Astrocyte (in vitro differentiated cells and primary cell): ENCODE data around the gene RABL3. TPM values are rescaled to one million over a fixed set of nuclear protein-coding genes. Genes with fewer than 3 reads are reported as not detected.
"Not testable (repeated sequence)": the region's sequence is repeated elsewhere in the genome, so short reads cannot be mapped to it uniquely, and the experiment has no call there.

ENCODE experiments used
- DNase-seq: peaks from one replicate; pipeline ENCODE4 v3.0.0-alpha.2; 2010; ENCODE audit warnings: low read depth
- FAIRE-seq: peaks from 2 replicates; lab custom pipeline; 2011; peaks lifted over from hg19 to GRCh38; lab: Jason Lieb, UNC
- H2AFZ ChIP-seq: 2 replicates; pipeline ENCODE4 v1.6.0; 2012; ENCODE audit warnings: low read depth, low read length, inconsistent platforms
- H3K27ac ChIP-seq: 2 replicates; pipeline ENCODE4 v1.5.1; 2011; ENCODE audit warnings: low read depth, low read length, inconsistent platforms
- H3K27me3 ChIP-seq: 2 replicates; pipeline ENCODE4 v1.6.0; 2011; ENCODE audit warnings: low read length, inconsistent platforms; ENCODE audit not compliant: insufficient read depth
- H3K36me3 ChIP-seq: 2 replicates; pipeline ENCODE4 v1.5.1; 2011; ENCODE audit warnings: low read length, inconsistent platforms; ENCODE audit not compliant: insufficient read depth
- H3K4me1 ChIP-seq: 2 replicates; pipeline ENCODE4 v1.5.1; 2011; ENCODE audit warnings: low read length, inconsistent platforms; ENCODE audit not compliant: insufficient read depth
- H3K4me2 ChIP-seq: 2 replicates; pipeline ENCODE4 v1.6.0; 2012; ENCODE audit warnings: low read length, inconsistent platforms
- H3K4me3 ChIP-seq: 2 replicates; pipeline ENCODE4 v1.5.1; 2011; ENCODE audit warnings: low read depth, mild to moderate bottlenecking, low read length, inconsistent platforms; ENCODE audit not compliant: insufficient read depth
- H3K79me2 ChIP-seq: 2 replicates; pipeline ENCODE4 v1.6.0; 2012; ENCODE audit warnings: mild to moderate bottlenecking, low read length, inconsistent platforms; ENCODE audit not compliant: insufficient read depth
- H3K9ac ChIP-seq: 2 replicates; pipeline ENCODE4 v1.6.0; 2012; ENCODE audit warnings: mild to moderate bottlenecking, low read length, inconsistent platforms
- H3K9me3 ChIP-seq: 2 replicates; pipeline ENCODE4 v1.5.1; 2012; ENCODE audit warnings: low read depth, mild to moderate bottlenecking, low read length, inconsistent platforms; ENCODE audit not compliant: insufficient read depth
- H4K20me1 ChIP-seq: 2 replicates; pipeline ENCODE4 v1.6.0; 2012; ENCODE audit warnings: low read length, inconsistent platforms; ENCODE audit not compliant: insufficient read depth
- H3K27ac Mint-ChIP-seq: one replicate; pipeline ENCODE4 v1.8.0; 2021; ENCODE audit warnings: mild to moderate bottlenecking, mixed read lengths; ENCODE audit not compliant: unreplicated experiment
- H3K27me3 Mint-ChIP-seq: one replicate; pipeline ENCODE4 v1.8.0; 2021; ENCODE audit warnings: low read depth, mixed read lengths; ENCODE audit not compliant: unreplicated experiment
- H3K36me3 Mint-ChIP-seq: one replicate; pipeline ENCODE4 v1.8.0; 2021; ENCODE audit warnings: low read depth, mixed read lengths; ENCODE audit not compliant: unreplicated experiment
- H3K4me1 Mint-ChIP-seq: one replicate; pipeline ENCODE4 v1.8.0; 2021; ENCODE audit warnings: low read depth, mixed read lengths; ENCODE audit not compliant: unreplicated experiment
- H3K4me3 Mint-ChIP-seq: one replicate; pipeline ENCODE4 v1.8.0; 2021; ENCODE audit warnings: mild to moderate bottlenecking, moderate library complexity, mixed read lengths; ENCODE audit not compliant: unreplicated experiment
- H3K9me3 Mint-ChIP-seq: one replicate; pipeline ENCODE4 v1.8.0; 2021; ENCODE audit warnings: mild to moderate bottlenecking, mixed read lengths; ENCODE audit not compliant: unreplicated experiment
- EZH2 ChIP-seq: IDR thresholded peaks from 2 replicates; pipeline ENCODE4 v1.6.1; 2012; ENCODE audit warnings: mild to moderate bottlenecking, low read length, inconsistent platforms; ENCODE audit not compliant: insufficient read depth
- total RNA-seq: library from RNA; stranded (reverse); gene quantifications from 2 replicates; pipeline ENCODE4 v1.2.1, GENCODE V29; 2021
- TF ChIP-seq, protein P1 (sequence below): IDR thresholded peaks from 2 replicates; pipeline ENCODE4 v1.5.1; 2011; ENCODE audit warnings: low read depth, mild to moderate bottlenecking, inconsistent platforms, low read length, moderate library complexity; ENCODE audit not compliant: insufficient read depth

The RABL3 gene
- total RNA-seq, 1 donor from 2014 or later: 16.8 TPM

GRCh38 chr3:120741320-120741719 lies 996 bp downstream of the RABL3 start:
- no peak overlapping the region for H3K27ac ChIP-seq

GRCh38 chr3:120738006-120738405 lies 4.3 kb downstream of the RABL3 start:
- not testable (repeated sequence) for H3K36me3 ChIP-seq, H3K4me3 ChIP-seq, DNase-seq, H3K27ac ChIP-seq, H3K27ac Mint-ChIP-seq, H3K9ac ChIP-seq, H4K20me1 ChIP-seq, H3K27me3 Mint-ChIP-seq, H3K4me3 Mint-ChIP-seq, H2AFZ ChIP-seq, H3K9me3 ChIP-seq, H3K4me1 Mint-ChIP-seq, H3K27me3 ChIP-seq, H3K4me2 ChIP-seq, FAIRE-seq, H3K4me1 ChIP-seq
- peaks cover 19% of the 10 kb centered on the region for H3K79me2 ChIP-seq
- H3K36me3 Mint-ChIP-seq: peaks cover 33% of the 10 kb centered on the region
- H3K9me3 Mint-ChIP-seq: peaks cover 29% of the 10 kb centered on the region

More at GRCh38 chr3:120741320-120741719, 996 bp downstream of the RABL3 start:
- Histone ChIP-seq H3K27me3 (no peaks in the 10 kb centered on the region), H3K36me3 (no peaks in the 10 kb centered on the region), H3K9ac (no peak overlapping the region), H3K9me3 (no peaks in the 10 kb centered on the region), H3K4me2 (peak overlapping the region; percentile 84), H2AFZ (no peak overlapping the region), H4K20me1 (no peaks in the 10 kb centered on the region), H3K4me3 (peak overlapping the region; percentile 97), H3K4me1 (peaks cover 9% of the 10 kb centered on the region), H3K79me2 (peaks cover 52% of the 10 kb centered on the region)
- Mint-ChIP-seq H3K9me3 (peaks cover 11% of the 10 kb centered on the region), H3K36me3 (peaks cover 20% of the 10 kb centered on the region), H3K4me3 (peak overlapping the region; percentile 94), H3K27me3 (no peaks in the 10 kb centered on the region), H3K4me1 (peaks cover 12% of the 10 kb centered on the region), H3K27ac (no peak overlapping the region)
- FAIRE-seq (no peak), DNase-seq (no peak)
- TF ChIP-seq, protein P1, sequence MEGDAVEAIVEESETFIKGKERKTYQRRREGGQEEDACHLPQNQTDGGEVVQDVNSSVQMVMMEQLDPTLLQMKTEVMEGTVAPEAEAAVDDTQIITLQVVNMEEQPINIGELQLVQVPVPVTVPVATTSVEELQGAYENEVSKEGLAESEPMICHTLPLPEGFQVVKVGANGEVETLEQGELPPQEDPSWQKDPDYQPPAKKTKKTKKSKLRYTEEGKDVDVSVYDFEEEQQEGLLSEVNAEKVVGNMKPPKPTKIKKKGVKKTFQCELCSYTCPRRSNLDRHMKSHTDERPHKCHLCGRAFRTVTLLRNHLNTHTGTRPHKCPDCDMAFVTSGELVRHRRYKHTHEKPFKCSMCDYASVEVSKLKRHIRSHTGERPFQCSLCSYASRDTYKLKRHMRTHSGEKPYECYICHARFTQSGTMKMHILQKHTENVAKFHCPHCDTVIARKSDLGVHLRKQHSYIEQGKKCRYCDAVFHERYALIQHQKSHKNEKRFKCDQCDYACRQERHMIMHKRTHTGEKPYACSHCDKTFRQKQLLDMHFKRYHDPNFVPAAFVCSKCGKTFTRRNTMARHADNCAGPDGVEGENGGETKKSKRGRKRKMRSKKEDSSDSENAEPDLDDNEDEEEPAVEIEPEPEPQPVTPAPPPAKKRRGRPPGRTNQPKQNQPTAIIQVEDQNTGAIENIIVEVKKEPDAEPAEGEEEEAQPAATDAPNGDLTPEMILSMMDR: no peak
- TF ChIP-seq EZH2: no peak

GRCh38 chr3:120730576-120731542 lies 11.5 kb downstream of the RABL3 start:
- H3K9me3 Mint-ChIP-seq: peaks cover 16% of the 10 kb centered on the region
- Histone ChIP-seq H3K79me2 (no peaks in the 10 kb centered on the region), H3K27ac (no peak overlapping the region), H3K9me3 (no peaks in the 10 kb centered on the region), H2AFZ (no peak overlapping the region), H3K4me3 (no peak overlapping the region), H3K4me1 (no peaks in the 10 kb centered on the region), H3K27me3 (no peaks in the 10 kb centered on the region), H4K20me1 (no peaks in the 10 kb centered on the region), H3K36me3 (no peaks in the 10 kb centered on the region), H3K4me2 (no peak overlapping the region), H3K9ac (no peak overlapping the region)
- no peak for TF ChIP-seq EZH2
- TF ChIP-seq, protein P1: no peak
- H3K36me3 Mint-ChIP-seq: peaks cover 12% of the 10 kb centered on the region
- no peak overlapping the region for H3K4me3 Mint-ChIP-seq
- DNase-seq: no peak
- no peak overlapping the region for H3K27ac Mint-ChIP-seq
- peaks cover 3% of the 10 kb centered on the region for H3K4me1 Mint-ChIP-seq
- no peaks in the 10 kb centered on the region for H3K27me3 Mint-ChIP-seq
- FAIRE-seq: no peak
